ENCODE results near the gene LYSMD4.

Gene LYSMD4

GRCh38 chr15:99703603-99704443 is 29.4 kb downstream of the LYSMD4 start (continued):
- TF ChIP-seq ZNF510 (tag by site-specific recombination; IDR thresholded peaks at IDR 0.05; ENCODE audit: insufficient replicate concordance): no peak
- TF ChIP-seq ZNF146 (tag by site-specific recombination; IDR thresholded peaks at IDR 0.05): no peak
- TF ChIP-seq ZBTB11 (tag by site-specific recombination; conservative IDR thresholded peaks at IDR 0.05; ENCODE audit: low read depth): no peak
- TF ChIP-seq ZEB2 (tag by site-specific recombination; IDR thresholded peaks at IDR 0.05): peak; percentile 71
- peak; percentile 14; the same call in 1 of the 2 replicates for TF ChIP-seq ZNF10 (tag by site-specific recombination; IDR thresholded peaks at IDR 0.05)
- no peak for TF ChIP-seq OSR2 (tag by site-specific recombination; IDR thresholded peaks at IDR 0.05)
- TF ChIP-seq ZNF274 (IDR thresholded peaks at IDR 0.05; ENCODE audit: low read length): no peak
- no peak for TF ChIP-seq ZNF274 (tag by site-specific recombination; IDR thresholded peaks at IDR 0.05; ENCODE audit: borderline replicate concordance)
- no peak for TF ChIP-seq PATZ1 (tag by site-specific recombination; IDR thresholded peaks at IDR 0.05)
- TF ChIP-seq ZNF184 (tag by site-specific recombination; IDR thresholded peaks at IDR 0.05): peak; percentile 79
- 0 out of 2 replicates have a peak, but pooled peaks have one; percentile 27 for TF ChIP-seq ZXDB (tag by site-specific recombination; IDR thresholded peaks at IDR 0.05)
- peak; percentile 59 for TF ChIP-seq ZNF24 (tag by site-specific recombination; IDR thresholded peaks at IDR 0.05)
- TF ChIP-seq ZNF223 (tag by site-specific recombination; IDR thresholded peaks at IDR 0.05): no peak
- TF ChIP-seq IKZF3 (tag by site-specific recombination; IDR thresholded peaks at IDR 0.05): peak; percentile 83
- no peak for TF ChIP-seq ZNF514 (tag by site-specific recombination; IDR thresholded peaks at IDR 0.05)
- TF ChIP-seq ZNF830 (tag by site-specific recombination; IDR thresholded peaks at IDR 0.05; ENCODE audit: low read depth): no peak
- TF ChIP-seq ZNF324 (tag by site-specific recombination; IDR thresholded peaks at IDR 0.05): peak; percentile 64; the same call in 1 of the 2 replicates
- peak; percentile 18; the same call in 1 of the 2 replicates for TF ChIP-seq ZNF654 (tag by site-specific recombination; IDR thresholded peaks at IDR 0.05; ENCODE audit: low read depth)
- peak; percentile 99 for TF ChIP-seq ATF2 (tag by site-specific recombination; IDR thresholded peaks at IDR 0.05; ENCODE audit: low read depth)
- TF ChIP-seq ZNF221 (tag by site-specific recombination; IDR thresholded peaks at IDR 0.05; ENCODE audit: borderline replicate concordance): no peak
- no peak for TF ChIP-seq PRDM10 (tag by site-specific recombination; IDR thresholded peaks at IDR 0.05)
- TF ChIP-seq INSM2 (tag by site-specific recombination; IDR thresholded peaks at IDR 0.05): peak; percentile 64; the same call in 1 of the 2 replicates
- no peak for TF ChIP-seq ZNF155 (tag by site-specific recombination; IDR thresholded peaks at IDR 0.05)
- TF ChIP-seq ZNF362 (tag by site-specific recombination; IDR thresholded peaks at IDR 0.05): peak; percentile 69; the same call in 1 of the 2 replicates
- TF ChIP-seq ZNF558 (tag by site-specific recombination; IDR thresholded peaks at IDR 0.05): peak; percentile 78; the same call in 1 of the 2 replicates

Measured in HEK293 (cell line).